GM19324 (cell line): ENCODE measurements around the gene LMAN1.
A peak's percentile ranks its signal among the peaks of the same experiment; 100 is the strongest.

ENCODE experiments used
- ATAC-seq: cut with Tn5 transposase; IDR thresholded peaks from one replicate; pipeline ENCODE4 v1.9.1; 2021; ENCODE audit warnings: mild to moderate bottlenecking, moderate library complexity; ENCODE audit not compliant: unreplicated experiment, low FRiP score

Gene LMAN1

DNA sequence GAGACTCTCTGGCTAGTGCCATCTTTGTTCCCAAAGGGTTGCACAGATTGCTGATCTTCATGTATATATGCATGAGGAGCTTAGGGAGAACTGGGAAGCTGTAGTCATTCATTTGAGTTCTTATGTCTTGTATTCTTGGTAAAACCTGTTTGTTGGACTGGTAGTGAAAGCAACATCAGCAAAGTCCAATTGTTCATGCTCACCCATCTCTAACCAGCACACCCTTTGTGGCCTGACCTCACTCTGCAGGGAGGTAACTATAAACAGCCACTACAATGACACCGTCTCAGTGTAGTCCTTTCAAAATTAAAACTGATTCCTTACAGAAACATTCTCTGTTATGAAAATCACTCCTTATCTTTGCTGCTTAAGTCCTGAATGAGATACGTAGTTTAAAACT, 13.9 kb upstream of the LMAN1 start:
- no peak for ATAC-seq

DNA sequence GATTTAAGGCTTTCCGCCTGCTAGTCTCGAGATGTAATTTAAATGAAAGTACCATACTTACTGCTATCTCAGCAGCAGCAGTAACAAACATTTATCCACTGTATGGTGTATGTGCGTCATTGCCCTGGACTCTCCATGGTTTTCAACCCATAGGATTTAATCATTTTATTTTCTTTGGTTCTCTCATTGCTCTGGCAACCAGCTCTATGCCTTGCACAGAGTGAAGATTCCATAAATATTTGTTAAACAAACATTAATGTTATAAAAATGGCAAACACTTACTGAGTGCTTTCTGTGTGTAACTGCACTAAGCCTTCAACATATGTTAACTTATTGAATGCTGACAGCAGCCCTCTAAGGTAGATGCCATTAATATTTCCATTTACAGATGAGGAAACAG, 1.3 kb upstream of the LMAN1 start:
- no peak for ATAC-seq

DNA sequence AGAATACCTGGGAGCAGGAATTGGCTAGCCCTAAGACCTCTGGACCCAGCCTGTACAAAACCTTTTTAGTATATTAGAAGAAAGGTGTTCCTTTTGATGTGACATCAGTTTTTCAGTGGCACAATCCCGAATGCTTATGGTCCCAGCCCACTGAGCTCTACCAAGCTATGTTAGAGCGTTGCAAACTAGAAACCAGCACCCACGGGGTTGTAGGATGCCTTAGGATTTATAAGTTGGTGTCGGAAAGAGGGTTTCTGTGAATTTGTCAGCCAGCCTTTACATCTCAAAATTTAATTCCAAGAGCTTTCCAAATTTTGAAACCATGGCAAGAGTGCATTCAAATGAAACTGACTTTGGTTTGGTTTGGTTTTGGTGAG, 499 bp upstream of the LMAN1 start:
- ATAC-seq = peak; percentile 6

DNA sequence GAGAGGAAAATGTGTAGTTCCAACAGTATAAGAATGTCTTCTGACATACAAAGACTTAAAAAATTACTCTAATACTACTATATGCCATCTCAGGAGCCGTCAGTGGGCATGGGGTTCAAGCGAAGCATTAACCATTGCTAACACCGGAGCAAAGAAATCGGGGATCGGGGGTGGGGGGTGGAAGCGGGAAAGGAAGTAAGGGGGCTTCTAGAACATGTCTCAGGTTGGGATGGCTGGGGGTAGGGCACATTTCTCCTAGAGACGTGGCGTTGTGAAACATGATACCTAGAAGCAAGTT, 702 bp downstream of the LMAN1 start:
- no peak for ATAC-seq

DNA sequence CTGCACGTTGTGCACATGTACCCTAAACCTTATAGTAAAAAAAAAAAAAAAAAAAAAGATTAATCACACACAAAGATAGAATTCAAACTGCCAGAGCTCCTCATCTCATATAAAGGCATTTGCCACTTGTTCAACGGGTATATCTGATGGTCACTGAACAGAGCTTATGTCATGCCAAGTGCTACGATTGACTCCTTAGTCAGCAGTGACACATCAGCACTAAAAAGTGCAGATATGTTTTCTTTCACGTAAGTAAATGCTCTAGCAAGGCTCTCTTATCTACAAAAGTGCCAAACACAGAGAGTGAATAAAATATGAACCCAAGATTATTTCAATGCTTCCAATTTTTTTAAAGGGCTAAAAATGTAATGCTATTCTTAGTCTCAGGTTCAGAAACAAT, 1.1 kb downstream of the LMAN1 start:
- no peak for ATAC-seq

DNA sequence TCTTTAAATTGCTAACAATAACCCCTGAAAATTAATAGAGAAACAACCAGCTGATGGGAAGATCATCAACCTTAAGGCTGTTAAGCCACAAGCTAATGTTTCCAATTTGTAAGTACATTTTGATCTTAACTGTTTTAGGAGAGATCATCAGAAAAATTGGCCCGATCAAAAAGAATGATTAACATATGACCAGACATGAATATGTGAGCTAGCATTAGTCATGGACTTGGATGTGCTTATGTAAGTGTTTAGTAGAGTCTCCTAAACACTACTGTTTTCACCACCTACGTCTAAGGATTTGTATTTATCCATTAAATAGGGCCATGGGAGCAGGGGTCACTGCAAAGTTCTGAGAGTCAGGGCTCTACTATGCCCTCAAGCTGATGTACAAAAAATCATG, 4.3 kb downstream of the LMAN1 start:
- no peak for ATAC-seq

DNA sequence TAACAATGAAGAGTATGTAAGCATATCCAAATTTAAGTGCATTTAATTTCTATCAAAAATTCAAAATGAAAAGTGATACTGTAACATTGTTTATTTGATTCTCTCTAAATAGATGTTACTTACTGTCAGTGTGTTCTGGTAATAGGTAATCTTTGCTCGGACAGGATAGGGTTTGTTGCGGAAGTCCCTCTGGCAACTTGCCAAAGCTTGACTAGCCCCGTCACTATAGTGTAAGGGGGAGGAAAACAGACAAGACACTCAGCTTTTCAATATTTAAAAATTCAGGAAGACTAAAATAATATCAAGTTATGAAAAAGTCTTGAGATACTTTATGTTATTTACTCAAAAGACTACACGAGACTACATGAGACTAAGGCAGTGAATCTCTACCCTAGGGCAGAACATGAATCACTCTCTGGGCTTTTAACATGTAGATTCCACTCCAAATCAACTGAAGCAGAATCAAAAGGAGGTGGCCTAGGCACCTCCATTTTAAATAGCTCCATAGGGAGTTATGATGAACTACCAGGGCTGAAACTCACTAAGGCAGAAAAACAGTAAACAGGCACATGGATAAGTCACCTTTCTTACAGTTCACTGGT, 5.9 kb downstream of the LMAN1 start:
- ATAC-seq = no peak

DNA sequence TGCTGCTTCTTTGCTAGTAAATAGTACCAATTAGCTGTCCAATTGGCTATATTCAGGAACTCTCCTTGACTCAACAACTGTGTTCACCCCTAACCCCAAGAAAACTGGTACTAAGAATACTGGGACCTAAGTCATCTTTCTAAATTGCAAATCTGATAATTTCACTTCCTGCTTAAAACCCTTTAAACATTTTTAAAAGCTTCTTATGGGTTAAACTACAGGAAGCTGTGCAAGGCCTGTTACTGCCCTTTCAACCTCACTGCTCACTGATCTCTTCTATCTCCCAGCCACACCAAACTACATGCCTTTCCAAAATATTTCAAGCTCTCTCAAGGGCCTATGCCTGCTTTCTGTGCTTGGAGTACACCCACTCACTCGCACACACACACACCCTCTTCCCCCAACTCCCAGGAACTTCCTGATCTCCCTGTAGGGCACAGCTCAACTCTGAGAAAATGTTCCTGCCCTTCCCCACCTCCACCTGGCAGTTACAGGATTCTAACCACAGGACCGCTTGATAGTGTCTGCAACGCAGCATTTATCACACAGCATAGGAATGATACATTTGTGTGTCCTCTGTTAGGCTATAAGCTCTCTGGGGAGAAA, 6.7 kb downstream of the LMAN1 start:
- no peak for ATAC-seq

DNA sequence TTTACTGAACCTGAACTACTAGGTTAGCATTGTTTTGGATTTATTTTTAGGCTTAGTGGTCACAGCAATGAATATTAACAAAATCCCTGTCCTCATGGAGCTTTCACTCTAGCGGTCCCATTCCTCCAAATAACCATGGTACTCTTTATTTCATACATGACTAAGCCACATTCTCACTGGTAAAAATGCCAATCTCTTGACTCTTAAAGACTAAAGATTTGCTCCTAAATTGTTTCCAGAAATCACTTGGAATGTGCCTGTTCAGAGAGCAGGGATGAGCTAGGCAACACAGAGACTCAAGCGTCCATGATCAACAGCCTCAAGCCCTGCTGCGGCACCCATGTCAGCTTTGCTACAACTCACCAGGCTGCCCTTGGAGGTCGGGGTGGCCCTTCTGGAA, 13.5 kb downstream of the LMAN1 start:
- no peak for ATAC-seq

DNA sequence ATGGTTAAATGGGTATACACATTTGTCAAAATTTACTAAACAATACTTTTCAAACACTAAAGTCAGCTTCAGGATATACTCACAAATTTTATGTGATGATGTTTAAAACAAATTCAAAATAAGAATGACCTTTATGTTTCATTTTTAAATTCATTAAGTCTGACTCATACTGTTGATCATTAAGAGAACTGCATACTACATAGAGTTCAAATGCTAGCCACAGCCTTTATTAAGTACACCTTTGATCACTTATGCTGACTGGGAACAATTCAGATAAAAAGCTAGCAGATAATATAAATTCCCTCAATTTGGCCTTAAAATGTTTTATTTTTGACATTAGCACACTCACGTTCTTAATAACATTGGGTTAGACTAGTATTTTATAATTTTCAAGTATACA, 14.1 kb downstream of the LMAN1 start:
- ATAC-seq = no peak

DNA sequence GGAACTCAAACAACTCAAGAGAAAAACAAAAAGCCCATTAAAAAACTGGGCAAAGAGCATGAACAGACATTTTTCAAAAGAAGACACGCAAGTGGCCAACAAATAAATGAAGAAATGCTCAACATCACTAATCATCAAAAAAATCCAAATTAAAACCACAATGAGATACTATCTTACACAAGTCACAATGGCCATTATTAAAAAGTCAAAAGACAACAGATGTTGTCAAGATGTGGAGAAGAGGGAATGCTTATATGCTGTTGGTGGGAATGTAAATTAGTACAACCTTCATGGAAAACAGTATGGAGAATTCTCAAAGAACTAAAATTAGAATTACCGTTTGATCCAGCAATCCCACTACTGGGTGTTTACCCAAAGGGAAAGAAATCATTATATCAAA, 15.1 kb downstream of the LMAN1 start:
- ATAC-seq = no peak

DNA sequence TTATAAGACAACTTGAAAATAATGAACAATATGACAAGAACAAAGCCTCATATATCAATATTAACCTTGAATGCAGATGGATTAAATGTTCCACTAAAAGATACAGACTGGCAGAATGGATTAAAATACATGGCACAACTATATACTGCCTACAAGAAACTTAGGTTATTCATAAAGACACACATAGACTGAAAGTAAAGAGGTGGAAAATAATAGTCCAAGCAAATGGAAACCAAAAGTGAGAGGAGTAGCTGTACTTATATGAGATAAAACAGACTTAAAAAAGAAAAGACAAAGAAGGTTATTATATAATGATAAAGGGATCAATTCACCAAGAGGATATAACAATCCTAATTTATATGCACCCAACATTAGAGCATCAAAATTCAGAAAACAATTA, 18.2 kb downstream of the LMAN1 start:
- ATAC-seq = no peak

DNA sequence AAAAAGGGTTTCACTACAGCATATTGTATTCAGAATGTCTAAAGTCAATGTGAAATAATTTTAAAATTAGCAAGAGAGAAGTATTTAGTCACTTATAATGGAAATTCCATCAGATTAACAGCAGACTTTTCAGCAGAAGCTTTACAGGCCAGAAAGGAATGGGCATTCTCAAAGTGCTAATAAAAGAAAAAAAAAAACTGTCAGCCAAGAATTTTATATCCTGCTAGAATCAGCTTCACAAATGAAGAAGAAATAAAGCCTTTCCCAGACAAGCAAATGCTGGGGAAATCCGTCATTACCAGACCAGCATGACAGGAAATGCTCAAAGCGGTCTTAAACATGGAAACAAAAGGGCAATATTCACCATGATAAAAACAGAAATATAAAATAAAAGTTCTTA, 18.8 kb downstream of the LMAN1 start:
- no peak for ATAC-seq

DNA sequence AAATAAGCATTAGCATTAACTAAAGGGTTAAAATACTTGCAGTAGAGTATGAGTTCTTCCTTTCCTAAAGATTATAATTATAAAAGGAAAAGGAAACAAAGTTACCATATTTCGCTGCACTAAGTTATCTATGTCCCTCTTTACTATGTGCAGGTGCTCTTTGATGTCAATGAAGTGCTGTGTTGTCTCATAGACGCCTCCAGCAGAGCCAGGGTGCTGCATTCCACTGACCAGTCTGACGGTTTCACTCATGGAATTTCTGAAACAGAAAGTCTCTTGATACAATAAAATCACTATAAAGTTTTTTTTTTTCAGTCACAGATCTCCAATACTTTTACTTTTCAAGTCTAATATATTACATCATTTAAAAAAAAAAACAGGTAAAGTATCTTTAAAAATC, 26.1 kb downstream of the LMAN1 start:
- no peak for ATAC-seq

DNA sequence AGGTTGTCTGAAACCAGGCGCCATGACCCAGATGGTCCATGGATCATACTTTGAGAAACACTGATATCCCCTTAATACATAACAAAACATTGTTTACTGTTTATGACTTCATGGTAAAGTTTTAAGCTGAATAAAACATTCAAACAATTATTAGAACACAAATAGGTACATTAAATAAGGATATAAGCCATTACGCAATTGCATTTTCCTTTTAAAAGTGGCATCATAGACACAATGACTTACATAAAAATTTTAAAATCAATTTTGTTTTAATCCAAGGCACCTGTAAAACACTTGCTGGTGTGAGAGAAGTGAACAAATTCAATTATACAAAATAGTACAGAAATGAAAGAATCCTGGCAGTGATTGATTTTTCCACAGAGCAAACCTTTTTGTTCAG, 30.4 kb downstream of the LMAN1 start:
- no peak for ATAC-seq

DNA sequence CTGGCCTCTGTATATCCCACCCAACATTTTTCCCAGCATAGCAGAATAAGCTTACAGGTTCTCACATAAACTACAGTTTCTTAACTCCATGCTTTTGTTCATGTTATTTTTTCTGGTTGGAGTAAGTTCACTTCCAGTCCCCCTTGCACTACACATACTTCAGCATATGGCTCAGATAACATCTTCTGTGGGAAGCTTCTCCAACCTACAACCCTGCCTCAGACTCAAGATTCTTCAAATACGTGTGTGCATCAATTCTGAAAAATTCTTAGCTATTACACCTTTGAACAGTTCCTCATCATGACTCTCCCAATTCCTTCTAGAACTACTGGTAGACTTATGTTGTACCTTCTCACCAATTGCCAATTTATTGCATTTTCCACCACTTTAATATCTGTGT, 33.1 kb downstream of the LMAN1 start:
- ATAC-seq = no peak

DNA sequence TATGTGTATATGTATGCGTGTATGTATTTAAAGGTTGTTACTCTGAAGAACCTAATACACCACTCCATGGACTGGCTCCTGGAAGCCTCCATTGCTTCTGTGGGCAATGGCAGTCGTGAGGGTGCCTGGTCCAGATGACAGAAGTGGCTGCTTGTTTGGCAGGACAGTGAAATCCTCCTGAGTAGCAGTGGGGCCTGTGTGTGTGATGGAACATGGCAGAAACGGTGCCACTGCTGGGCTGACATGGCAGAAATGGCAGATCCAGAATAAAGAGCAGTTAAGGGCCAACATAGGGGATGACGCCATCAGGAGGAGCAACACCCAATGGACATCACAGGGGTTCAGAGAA, 34.5 kb downstream of the LMAN1 start:
- ATAC-seq = no peak

DNA sequence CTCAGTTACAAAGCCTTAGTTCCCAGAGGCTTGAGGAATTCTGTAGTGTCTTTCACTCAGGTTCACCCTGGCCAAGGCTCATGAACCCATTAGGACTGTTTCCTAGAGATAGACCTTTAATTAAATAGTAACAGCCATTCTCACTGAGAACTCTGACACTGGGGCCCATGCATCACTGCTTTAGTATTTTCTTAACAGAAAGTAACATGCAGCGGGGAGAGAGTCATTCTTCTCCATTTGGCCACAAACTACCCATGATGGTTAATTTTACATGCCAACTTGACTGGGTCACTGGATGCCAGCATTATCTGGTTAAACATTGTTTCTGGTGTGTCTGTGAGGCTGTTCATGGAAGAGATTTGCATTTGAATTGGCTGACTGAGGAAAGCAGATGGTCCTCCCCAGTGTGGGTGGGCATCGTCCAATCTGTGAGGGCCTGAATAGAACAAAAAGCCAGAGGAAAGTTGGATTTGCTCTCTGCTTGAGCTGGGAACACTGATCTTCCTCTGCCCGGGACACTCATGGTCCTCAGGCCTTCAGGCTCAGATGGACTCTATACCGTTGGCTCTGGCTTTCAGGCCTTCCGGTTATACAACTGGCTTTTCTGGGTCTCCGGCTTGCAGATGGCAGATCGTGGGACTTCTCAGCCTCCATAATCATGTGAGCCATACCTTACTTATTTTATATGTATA, 35.0 kb downstream of the LMAN1 start:
- ATAC-seq = no peak

DNA sequence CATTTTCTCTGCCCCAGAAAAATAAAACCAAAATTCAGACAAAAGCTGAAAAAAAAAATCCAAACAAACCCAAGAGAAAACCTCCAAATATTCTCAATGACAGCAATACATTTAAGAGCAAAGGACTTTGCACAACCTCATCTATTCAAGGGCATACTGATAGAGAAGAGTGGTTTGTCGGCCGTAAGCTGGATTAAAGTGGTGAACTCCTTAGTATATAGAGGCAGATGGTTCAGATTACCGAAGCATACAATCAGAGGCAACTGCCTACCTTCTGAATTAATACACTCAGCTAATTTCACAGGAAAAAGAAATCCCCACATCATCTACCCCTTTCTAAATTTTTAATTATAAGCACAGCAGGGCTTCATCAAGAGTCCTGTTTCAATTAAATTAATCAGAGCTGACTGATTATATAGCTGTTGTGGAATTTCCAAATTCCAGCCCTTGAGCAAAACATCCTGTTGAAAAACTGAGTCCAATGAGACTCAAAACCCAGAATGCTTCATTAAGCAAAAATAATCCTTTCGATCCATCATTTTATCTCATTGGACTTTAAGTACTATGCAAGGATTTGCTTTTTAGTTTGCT, 40.5 kb downstream of the LMAN1 start, which contains the start of gene CPLX4:
CPLX4 (minus strand) TSS at position 190 of the 591 bp plus-strand sequence; CDS start at position 3, 187 bp downstream.
- no peak for ATAC-seq

DNA sequence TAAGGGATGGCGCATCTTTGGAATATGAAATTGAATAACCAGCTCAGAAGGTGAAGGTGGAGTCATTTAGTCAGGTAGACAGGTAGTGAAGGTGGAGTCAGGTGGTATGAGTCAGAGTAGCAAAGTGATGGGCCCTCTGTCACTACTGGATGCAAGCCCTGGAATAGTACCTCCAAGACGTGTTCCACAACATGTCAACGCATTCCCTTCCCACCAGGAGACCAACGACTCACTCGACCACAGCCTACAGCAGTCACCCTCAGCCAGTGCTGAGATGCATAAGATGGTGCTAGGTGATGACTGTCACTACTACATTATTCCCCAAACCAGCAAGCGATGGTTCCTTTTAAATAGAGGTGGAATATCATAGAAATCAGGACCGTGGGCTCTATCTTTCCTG, 47.4 kb downstream of the LMAN1 start:
- no peak for ATAC-seq

DNA sequence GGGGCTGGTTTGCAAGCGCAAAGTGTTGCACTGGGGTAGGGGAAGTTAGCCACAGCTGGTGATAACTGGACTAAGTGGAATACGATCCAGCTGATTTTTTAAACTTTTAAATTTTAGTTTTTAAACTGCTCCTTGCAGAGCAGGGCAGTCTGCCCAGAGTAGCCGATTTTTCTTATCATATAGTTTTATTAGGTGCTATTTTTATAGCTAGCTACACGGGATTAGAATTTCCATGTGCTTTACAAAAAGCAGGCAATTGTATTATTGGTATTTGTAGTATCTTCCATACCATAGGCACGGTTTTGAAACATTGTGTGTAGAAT, 50.2 kb downstream of the LMAN1 start:
- no peak for ATAC-seq

DNA sequence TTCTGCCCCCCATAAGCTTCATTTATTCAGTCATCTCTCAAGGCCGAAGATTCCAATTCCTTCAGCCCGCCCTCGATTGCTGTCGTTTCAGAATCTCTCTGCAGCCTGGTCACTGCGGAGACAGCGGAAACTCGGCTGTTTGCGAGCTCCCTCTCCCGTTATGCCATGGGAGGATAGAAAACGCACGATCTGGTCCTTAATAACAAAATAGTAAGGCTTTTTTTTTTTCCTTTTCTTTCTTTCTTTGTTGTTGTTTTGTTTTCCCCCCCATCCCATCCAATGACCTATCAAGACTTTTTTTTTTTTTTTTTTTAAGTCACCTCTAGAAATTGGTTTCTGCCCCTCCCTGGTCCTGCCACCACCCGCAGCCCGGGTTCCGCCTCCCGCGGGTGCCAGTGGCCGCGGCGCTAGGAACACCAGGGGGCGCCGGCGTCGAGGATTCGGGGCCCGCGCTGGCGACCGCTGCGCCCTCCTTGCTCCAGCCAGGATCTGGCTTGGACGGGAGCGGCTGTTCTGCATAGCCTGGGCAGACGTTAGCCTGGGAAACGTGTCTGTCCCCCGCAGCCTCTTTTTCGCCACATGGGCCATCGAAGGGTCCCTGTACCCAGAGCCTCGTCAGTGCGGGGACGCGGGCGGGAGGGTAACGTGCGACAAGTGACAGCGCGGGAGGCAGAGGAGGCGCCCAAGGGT, 50.7 kb downstream of the LMAN1 start:
- peak; percentile 88 for ATAC-seq
